Breast epithelium (tissue), 3 donors: Measurements from ENCODE around the gene RNASEL.

ENCODE experiments used
- POLR2A ChIP-seq: fragments of 450-650 bp; IDR thresholded peaks from one replicate; pipeline ENCODE4 v1.6.1; 2016; ENCODE audit warnings: antibody characterized with exemption, mild to moderate bottlenecking, moderate library complexity
- POLR2AphosphoS5 ChIP-seq, 3 donors: sonication (generic); formaldehyde crosslinking; IDR thresholded peaks; one replicate each; pipeline ENCODE4 v1.6.1; 2017; ENCODE audit warnings: antibody characterized with exemption in 3 of 3
- TF ChIP-seq, protein P1 (sequence below), 3 donors: fragments of 450-650 bp; IDR thresholded peaks; one replicate each; pipeline ENCODE4 v1.5.1; 2016 to 2017; ENCODE audit warnings: antibody characterized with exemption in 3 of 3, mild to moderate bottlenecking in 3 of 3, moderate library complexity in 3 of 3

DNA sequence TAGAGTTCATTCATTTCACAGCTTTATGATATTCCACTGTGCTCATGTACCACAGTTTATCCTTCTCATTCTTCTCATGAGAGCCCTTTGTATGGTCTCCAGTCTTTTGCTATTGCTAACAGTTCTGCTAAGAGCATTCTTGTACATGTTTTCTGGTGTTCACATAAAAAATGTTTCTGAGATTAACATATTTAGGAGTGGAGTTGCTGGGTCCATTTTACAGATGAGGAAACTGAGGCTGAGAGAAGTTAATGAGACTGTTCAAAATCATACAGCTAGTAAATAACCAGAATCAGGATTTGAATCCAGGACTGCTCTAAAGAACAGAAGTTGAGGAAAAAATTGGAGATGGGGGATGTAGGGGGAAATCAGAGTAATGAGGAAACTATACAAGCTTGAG is 44.0 kb upstream of the RNASEL start:
- TF ChIP-seq, protein P1, sequence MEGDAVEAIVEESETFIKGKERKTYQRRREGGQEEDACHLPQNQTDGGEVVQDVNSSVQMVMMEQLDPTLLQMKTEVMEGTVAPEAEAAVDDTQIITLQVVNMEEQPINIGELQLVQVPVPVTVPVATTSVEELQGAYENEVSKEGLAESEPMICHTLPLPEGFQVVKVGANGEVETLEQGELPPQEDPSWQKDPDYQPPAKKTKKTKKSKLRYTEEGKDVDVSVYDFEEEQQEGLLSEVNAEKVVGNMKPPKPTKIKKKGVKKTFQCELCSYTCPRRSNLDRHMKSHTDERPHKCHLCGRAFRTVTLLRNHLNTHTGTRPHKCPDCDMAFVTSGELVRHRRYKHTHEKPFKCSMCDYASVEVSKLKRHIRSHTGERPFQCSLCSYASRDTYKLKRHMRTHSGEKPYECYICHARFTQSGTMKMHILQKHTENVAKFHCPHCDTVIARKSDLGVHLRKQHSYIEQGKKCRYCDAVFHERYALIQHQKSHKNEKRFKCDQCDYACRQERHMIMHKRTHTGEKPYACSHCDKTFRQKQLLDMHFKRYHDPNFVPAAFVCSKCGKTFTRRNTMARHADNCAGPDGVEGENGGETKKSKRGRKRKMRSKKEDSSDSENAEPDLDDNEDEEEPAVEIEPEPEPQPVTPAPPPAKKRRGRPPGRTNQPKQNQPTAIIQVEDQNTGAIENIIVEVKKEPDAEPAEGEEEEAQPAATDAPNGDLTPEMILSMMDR (IDR thresholded peaks at IDR 0.05) = no peak
- TF ChIP-seq POLR2A (no peak), POLR2AphosphoS5 (IDR thresholded peaks at IDR 0.05) (no peak)
